Activated B cell treated with CpG ODN at 0.5 μM for 24 hours (primary cell): Measurements from ENCODE around the gene RHEB. TPM values are rescaled to one million over a fixed set of nuclear protein-coding genes. Genes with fewer than 3 reads are reported as not detected.
"Not testable (repeated sequence)": the region's sequence is repeated elsewhere in the genome, so short reads cannot be mapped to it uniquely, and the experiment has no call there.

Source experiments
- ATAC-seq: fragments of 200-7000 bp; cut with Tn5 transposase; one replicate; pipeline ENCODE4 v1.10.0; 2021; ENCODE audit warnings: low read depth, mild to moderate bottlenecking, moderate library complexity
- CTCF ChIA-PET: fragments of 350-600 bp; sonication (Branson Sonifier 250); formaldehyde crosslinking; loops from one replicate; lab custom pipeline; 2021; ENCODE audit warnings: antibody characterized with exemption; lab: Charles Lee
- POLR2A ChIA-PET: fragments of 350-600 bp; sonication (Branson Sonifier 250); formaldehyde crosslinking; loops from one replicate; lab custom pipeline; 2021; ENCODE audit warnings: antibody characterized with exemption; lab: Charles Lee
- DNase-seq: peaks from one replicate; pipeline ENCODE4 v3.0.0; 2022
- H3K27ac Mint-ChIP-seq: one replicate; pipeline ENCODE4 v1.8.0; 2020; ENCODE audit warnings: mixed read lengths
- H3K27me3 Mint-ChIP-seq: one replicate; pipeline ENCODE4 v1.8.0; 2021; ENCODE audit warnings: mixed read lengths
- H3K36me3 Mint-ChIP-seq: one replicate; pipeline ENCODE4 v1.8.0; 2021; ENCODE audit warnings: low read depth, mixed read lengths
- H3K4me1 Mint-ChIP-seq: one replicate; pipeline ENCODE4 v1.8.0; 2021; ENCODE audit warnings: mixed read lengths
- H3K4me3 Mint-ChIP-seq: one replicate; pipeline ENCODE4 v1.8.0; 2020; ENCODE audit warnings: mild to moderate bottlenecking, mixed read lengths
- H3K9me3 Mint-ChIP-seq: one replicate; pipeline ENCODE4 v1.8.0; 2020; ENCODE audit warnings: mixed read lengths
- intact Hi-C: fragments of 100-400 bp; cut with micrococcal nuclease; formaldehyde crosslinking; loops from one replicate; pipeline ENCODE4 v1.15.1; 2024
- total RNA-seq: library from RNA; stranded (reverse); gene quantifications from 2 replicates; pipeline ENCODE4 v1.2.3, GENCODE V29; 2022
- TF ChIP-seq, protein P1 (sequence below): fragments of 200-600 bp; IDR thresholded peaks from one replicate; pipeline ENCODE4 v1.8.0; 2022; ENCODE audit warnings: antibody characterized with exemption, mild to moderate bottlenecking

Gene RHEB
- total RNA-seq, 1 donor from 2014 or later = 32.8 TPM

DNA sequence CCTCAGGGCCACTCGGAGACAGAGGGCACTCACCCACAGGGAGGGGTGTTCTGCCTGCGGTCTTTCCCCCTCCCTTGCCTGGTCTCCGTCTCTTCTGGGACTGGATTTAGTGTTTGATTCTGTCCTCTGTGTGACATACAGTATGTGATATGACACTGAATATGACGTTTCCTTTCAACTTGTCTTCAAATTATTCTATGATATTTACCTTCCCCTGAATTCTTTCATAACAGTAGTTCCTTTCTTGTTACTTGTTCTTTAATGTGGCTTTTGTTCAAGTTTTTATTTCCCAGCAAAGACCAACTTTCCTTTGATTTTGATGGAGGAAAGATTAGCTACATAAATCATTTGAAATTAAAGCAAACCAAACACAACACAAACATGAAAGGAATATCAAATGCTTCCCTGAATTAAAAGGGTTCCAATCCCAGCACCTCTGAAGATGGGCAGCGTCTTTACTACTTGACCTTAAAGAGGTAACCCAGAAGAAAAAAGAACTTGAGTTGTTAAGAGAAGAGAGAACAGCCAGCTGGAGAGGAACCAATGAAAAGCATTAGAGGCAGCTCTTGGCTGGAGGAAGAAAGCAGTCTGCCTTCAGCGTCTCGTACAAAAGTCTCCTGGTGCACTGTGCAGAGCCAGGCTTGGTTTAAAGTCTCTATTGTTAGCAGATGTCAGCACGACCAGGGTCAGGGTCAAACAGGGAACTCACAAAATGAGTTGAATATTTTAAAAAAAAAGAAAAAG is 18.3 kb upstream of the RHEB start:
- Mint-ChIP-seq H3K9me3 (peaks cover 3% of the 10 kb centered on the region), H3K4me3 (no peak overlapping the region), H3K4me1 (no peaks in the 10 kb centered on the region), H3K27me3 (peaks cover 30% of the 10 kb centered on the region), H3K36me3 (no peaks in the 10 kb centered on the region), H3K27ac (no peak overlapping the region)
- ATAC-seq (no peak), DNase-seq (no peak)
- intact Hi-C loops = no loop called here
- CTCF ChIA-PET = interaction anchor here (0.6 to 1.1 kb wide), 3 partner anchors 32 to 311 kb away, joined by 3 read pairs; partner anchors contain the start of gene ABCF2
- POLR2A ChIA-PET = no interaction called here
- TF ChIP-seq, protein P1, sequence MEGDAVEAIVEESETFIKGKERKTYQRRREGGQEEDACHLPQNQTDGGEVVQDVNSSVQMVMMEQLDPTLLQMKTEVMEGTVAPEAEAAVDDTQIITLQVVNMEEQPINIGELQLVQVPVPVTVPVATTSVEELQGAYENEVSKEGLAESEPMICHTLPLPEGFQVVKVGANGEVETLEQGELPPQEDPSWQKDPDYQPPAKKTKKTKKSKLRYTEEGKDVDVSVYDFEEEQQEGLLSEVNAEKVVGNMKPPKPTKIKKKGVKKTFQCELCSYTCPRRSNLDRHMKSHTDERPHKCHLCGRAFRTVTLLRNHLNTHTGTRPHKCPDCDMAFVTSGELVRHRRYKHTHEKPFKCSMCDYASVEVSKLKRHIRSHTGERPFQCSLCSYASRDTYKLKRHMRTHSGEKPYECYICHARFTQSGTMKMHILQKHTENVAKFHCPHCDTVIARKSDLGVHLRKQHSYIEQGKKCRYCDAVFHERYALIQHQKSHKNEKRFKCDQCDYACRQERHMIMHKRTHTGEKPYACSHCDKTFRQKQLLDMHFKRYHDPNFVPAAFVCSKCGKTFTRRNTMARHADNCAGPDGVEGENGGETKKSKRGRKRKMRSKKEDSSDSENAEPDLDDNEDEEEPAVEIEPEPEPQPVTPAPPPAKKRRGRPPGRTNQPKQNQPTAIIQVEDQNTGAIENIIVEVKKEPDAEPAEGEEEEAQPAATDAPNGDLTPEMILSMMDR = no peak

DNA sequence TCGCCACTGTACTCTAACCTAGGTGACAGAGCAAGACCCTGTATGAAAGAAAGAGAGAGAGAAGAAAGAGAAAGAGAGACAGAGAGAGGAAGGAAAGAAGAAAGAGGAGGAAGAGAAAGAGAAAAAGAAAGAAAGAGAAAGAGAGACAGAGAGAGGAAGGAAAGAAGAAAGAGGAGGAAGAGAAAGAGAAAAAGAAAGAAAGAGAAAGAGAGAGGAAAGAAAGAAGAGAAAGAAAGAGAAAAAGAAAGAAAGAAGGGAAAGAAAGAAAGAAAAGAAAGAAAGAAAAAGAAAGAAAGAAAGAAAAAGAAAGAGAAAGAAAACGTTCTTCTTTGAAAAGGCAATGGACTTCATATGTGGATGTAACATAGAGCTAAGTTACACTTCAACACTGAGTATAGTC is 16.5 kb upstream of the RHEB start:
- H3K9me3 Mint-ChIP-seq, CTCF ChIA-PET, H3K27ac Mint-ChIP-seq, DNase-seq, ATAC-seq, intact Hi-C loops, H3K4me3 Mint-ChIP-seq, H3K36me3 Mint-ChIP-seq, POLR2A ChIA-PET, H3K4me1 Mint-ChIP-seq: not testable (repeated sequence)
- peaks cover 23% of the 10 kb centered on the region for H3K27me3 Mint-ChIP-seq

DNA sequence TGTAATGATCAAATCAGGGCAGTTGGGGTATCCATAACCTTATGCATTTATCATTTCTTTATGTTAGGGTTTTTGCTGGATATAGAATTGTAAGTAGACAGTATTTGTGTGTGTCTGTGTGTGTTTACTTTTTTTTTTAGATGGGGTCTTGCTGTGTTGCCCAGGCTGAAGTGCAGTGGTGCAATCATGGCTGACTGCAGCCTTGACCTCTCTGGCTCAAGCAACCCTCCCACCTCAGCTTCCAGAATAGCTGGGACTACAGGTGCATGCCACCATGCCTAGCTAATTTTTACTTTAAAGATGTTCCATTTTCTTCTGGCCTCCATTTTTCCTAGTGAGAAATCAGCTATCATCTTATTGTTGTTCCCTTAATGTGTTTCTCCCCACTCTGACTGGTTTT is 10.1 kb upstream of the RHEB start:
- Mint-ChIP-seq H3K36me3 (peaks cover 3% of the 10 kb centered on the region), H3K27ac (no peak overlapping the region), H3K27me3 (peaks cover 14% of the 10 kb centered on the region), H3K4me1 (no peaks in the 10 kb centered on the region), H3K9me3 (peaks cover 18% of the 10 kb centered on the region), H3K4me3 (no peak overlapping the region)
- ATAC-seq (no peak), DNase-seq (no peak)
- CTCF ChIA-PET = no interaction called here
- TF ChIP-seq, protein P1 = no peak
- POLR2A ChIA-PET = no interaction called here
- intact Hi-C loops = no loop called here

DNA sequence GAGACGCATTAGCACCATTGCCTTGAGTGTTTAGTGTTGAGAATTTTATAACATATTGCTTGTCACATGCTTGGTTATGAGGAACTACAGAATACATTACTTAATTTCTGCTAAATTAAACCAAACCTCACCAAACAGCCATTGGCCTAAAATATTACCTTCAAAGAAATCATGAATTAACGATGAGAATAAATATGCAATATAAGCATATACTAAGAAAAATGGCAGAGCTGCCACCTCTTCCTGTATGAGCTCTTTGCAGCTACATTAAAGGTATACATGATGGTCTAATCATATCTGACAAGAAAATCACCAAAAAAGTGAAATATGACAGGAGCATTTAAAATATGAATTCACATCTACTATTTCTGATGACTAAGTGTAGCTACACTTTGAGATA is 5.2 kb upstream of the RHEB start:
- intact Hi-C loops = loop anchor here (5.0 kb wide), 2 partner anchors 1152 to 1237 kb away; partner anchors contain the start of gene XRCC2
- POLR2A ChIA-PET = no interaction called here
- Mint-ChIP-seq H3K9me3 (peaks cover 7% of the 10 kb centered on the region), H3K27ac (no peak overlapping the region), H3K36me3 (peaks cover 3% of the 10 kb centered on the region), H3K27me3 (peaks cover 6% of the 10 kb centered on the region), H3K4me1 (peaks cover 6% of the 10 kb centered on the region), H3K4me3 (no peak overlapping the region)
- CTCF ChIA-PET = no interaction called here
- DNase-seq (no peak), ATAC-seq (no peak)
- TF ChIP-seq, protein P1 = no peak

DNA sequence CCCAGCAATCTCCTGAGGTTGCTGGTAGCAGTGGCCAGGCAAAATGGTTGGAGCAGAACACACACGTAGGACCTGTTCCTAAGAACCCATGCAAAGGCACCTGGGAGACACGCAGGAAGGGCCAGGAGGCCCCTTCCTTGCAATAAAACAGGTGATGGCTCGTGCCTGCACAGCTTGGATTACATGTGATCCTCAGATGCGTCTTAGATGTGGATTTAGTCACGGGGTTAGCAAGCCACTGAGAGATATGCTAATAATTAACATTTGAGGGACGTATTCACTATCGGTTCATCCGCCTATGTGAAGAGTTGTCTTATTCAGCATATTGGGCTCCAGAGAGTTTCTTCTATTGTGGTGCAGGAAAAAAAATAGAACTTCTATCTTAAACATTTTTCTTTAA is 4.6 kb upstream of the RHEB start:
- TF ChIP-seq, protein P1 = no peak
- CTCF ChIA-PET = no interaction called here
- intact Hi-C loops = loop anchor here (5.0 kb wide), 2 partner anchors 1153 to 1238 kb away; partner anchors contain the start of gene XRCC2
- Mint-ChIP-seq H3K27me3 (peaks cover 6% of the 10 kb centered on the region), H3K4me3 (no peak overlapping the region), H3K4me1 (peaks cover 6% of the 10 kb centered on the region), H3K27ac (no peak overlapping the region), H3K36me3 (peaks cover 4% of the 10 kb centered on the region), H3K9me3 (peaks cover 5% of the 10 kb centered on the region)
- POLR2A ChIA-PET = no interaction called here
- ATAC-seq (no peak), DNase-seq (no peak)
